DMS 273 (cell line): ENCODE results near the gene TDRD12.
"Not testable (repeated sequence)": the region's sequence is repeated elsewhere in the genome, so short reads cannot be mapped to it uniquely, and the experiment has no call there.

Source experiments
- DNase-seq: peaks from one replicate; lab custom pipeline; 2025; ENCODE audit not compliant: unreplicated experiment; lab: John Stamatoyannopoulos, UW

Gene TDRD12

DNA sequence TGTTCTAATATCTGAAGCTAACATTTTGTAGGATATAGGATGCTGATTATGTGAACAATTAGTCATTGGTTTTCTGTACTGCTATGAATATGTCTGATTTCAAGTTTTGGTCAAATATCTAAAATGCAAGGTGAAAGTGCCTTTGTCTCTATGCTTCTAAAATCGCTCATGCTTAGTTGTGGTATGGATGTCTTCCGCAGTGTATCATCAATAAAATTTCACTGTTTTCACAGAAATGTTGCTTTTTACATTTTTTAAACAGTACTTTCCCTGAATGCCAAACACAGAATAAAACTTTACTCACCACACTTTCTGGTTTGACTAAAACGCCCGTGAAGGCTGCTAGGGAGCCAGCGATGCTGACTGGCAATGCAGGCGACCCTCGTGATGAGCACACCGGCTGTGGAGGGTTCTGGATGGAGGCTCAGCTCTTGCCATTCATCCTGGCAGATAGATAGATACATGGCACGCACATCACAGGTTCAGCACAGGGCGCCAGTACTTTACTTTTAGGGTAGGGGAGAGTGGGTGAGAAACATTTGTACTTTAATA is 109.9 kb downstream of the TDRD12 start:
- DNase-seq = no peak

GRCh38 chr19:32830231-32831014 is 110.9 kb downstream of the TDRD12 start:
- DNase-seq = no peak

DNA sequence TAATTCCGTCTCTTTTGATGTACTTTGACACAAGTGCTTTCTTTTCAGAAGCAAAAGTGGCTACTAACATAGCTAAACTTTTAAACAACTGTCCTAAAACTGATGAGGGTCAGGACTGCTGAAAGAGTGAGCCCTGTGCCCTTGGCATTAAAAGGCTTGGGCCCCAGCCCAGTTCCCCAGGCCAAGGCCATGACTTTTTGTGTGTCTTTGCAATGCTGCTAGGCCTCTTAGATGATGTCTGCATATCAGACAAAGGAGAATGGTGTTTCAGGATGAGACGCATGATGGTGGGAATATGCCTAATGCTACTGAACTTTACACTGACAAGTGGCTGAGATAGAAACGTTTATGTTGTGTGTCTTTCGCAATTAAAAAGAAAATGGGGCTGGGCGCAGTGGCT is 112.0 kb downstream of the TDRD12 start:
- no peak for DNase-seq

- DNase-seq = not testable (repeated sequence)
Measured at GRCh38 chr19:32832094-32832493, 112.5 kb downstream of the TDRD12 start.

- DNase-seq = not testable (repeated sequence)
Measured at GRCh38 chr19:32832825-32833224, 113.3 kb downstream of the TDRD12 start.

- not testable (repeated sequence) for DNase-seq
Measured at GRCh38 chr19:32833388-32833787, 113.8 kb downstream of the TDRD12 start.

DNA sequence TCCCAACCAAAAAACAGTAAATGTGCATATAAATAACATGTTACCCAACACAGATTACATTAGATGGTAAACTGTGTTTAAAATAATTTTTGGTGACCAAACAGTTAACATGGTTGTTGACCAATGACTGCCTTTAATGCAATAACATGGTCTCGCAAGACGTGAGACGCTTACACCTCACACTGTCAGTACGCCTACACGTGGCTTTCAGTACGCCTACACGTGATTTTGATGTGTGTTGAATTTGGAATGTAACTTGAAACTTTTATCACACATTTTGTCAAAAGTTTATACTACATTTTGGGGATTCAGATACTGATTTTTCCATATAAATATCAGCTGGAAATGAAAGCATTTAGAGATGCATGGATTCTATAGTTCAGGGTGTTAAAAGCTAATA is 118.0 kb downstream of the TDRD12 start:
- DNase-seq = no peak

GRCh38 chr19:32842061-32842460 is 122.5 kb downstream of the TDRD12 start:
- DNase-seq = no peak

- DNase-seq = no peak
Measured at GRCh38 chr19:32843716-32844245, 124.2 kb downstream of the TDRD12 start.

DNA sequence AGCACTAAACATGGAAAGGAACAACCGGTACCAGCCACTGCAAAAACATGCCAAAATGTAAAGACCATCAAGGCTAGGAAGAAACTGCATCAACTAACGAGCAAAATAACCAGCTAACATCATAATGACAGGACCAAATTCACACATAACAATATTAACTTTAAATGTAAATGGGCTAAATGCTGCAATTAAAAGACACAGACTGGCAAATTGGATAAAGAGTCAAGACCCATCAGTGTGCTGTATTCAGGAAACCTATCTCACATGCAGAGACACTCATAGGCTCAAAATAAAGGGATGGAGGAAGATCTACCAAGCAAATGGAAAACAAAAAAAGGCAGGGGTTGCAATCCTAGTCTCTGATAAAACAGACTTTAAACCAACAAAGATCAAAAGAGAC is 128.5 kb downstream of the TDRD12 start:
- not testable (repeated sequence) for DNase-seq

DNA sequence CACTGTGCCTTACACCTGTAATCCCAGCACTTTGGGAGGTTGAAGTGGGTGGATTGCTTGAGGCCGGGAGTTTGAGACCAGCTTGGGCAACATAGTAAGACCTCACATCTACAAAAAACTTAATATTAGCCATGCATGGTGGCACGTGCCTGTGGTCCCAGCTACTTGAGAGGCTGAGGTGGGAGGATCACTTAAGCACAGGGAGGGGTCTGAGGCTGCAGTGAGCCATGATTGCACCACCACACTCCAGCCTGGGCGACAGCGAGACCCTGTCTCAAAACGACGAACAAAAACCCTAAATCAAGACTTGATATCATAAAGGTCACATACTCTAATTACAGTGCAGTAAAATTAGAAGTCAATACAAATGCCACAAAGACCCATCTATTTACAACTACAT is 132.6 kb downstream of the TDRD12 start:
- DNase-seq = no peak

DNA sequence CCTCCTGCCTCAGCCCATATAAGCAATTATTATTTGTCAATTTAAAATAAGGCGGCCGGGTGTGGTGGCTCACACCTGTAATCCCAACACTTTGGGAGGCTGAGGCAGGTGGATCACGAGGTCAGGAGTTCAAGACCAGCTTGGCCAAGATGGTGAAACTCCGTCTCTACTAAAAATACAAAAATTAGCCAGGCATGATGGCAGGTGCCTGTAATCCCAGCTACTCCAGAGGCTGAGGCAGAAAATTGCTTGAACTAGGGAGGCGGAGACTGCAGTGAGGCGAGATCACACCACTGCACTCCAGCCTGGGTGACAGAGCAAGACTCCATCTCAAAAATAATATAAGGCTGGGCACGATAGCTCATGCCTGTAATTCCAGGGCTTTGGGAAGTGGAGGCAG is 137.3 kb downstream of the TDRD12 start:
- DNase-seq = not testable (repeated sequence)

- peak; percentile 33 for DNase-seq
Measured at GRCh38 chr19:32857584-32857983, 138.0 kb downstream of the TDRD12 start.

- no peak for DNase-seq
Measured at GRCh38 chr19:32858155-32858554, 138.6 kb downstream of the TDRD12 start.

DNA sequence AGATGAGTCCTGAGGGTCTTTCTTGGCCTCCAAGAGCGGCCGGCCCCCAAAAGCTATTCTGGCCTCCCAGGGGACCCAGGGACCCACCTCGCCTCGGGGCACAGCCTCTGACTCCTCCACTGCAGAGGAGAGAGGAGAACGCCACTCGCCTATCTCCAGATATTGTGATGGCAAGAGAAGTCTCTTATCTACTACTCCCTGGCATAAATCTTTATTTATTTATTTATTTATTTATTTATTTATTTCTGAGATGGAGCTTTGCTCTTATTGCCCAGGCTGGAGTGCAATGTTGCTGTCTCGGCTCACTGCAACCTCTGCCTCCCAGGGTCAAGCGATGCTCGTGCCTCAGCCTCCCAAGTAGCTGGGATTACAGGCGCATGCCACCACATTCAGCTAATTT is 139.0 kb downstream of the TDRD12 start:
- DNase-seq = no peak

DNA sequence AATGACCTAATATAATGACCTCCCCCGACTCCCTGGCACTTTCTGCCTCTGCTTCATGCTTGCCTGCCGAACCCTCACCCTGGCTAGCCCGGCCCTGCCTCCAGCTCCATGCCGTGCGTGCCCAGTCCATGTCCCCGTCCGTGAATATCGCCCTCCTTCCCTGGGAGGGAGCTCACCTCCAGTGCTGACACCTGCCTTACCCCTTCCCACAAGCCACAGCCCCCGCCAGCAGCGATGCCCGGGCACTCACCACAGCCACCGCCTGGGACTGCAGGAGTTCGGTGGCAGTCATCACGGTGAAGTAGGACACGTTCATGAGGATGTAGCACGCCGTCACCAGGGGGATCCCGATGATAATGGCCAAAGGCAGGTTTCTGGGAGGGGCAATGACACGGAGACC is 140.0 kb downstream of the TDRD12 start:
- DNase-seq = no peak

GRCh38 chr19:32861596-32861995 is 142.0 kb downstream of the TDRD12 start:
- no peak for DNase-seq

GRCh38 chr19:32862173-32862572 is 142.6 kb downstream of the TDRD12 start:
- DNase-seq = no peak

GRCh38 chr19:32862741-32863140 is 143.2 kb downstream of the TDRD12 start:
- no peak for DNase-seq

DNA sequence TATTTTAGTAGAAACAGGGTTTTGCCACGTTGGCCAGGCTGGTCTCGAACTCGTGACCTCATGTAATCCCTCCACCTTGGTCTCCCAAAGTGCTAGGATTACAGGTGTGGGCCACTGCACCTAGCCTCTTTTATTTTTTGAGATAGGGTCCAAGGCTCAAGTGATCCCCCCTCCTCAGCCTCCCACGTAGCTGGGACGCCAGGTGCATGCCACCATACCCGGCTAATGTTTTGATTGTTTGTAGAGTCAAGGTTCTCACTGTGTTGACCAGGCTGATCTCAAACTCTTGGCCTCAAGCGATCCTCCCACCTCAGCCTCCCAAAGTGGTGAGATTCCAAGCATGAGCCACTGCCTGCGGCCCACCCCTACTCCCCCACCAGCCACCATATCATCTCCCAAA is 143.7 kb downstream of the TDRD12 start:
- no peak for DNase-seq

DNA sequence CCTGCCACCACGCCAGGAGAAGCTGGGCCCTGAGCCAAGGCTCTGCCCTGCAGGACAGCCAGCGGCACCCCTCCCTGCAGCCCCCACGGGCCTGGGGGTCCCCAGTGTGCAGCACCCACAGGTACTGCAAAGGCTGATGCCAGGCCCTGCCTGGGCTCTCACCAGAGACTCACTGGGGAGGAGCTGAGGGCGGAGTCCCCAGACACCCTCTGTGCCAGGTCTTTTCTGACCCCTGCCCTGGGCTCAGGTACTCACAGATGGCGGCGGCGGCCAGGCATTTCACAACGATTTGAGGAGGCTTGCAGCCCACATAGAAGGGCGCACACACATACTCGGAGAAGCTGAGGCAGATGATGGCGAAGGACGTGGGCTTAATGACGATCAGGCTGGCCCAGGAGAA is 144.3 kb downstream of the TDRD12 start:
- DNase-seq = no peak

DNA sequence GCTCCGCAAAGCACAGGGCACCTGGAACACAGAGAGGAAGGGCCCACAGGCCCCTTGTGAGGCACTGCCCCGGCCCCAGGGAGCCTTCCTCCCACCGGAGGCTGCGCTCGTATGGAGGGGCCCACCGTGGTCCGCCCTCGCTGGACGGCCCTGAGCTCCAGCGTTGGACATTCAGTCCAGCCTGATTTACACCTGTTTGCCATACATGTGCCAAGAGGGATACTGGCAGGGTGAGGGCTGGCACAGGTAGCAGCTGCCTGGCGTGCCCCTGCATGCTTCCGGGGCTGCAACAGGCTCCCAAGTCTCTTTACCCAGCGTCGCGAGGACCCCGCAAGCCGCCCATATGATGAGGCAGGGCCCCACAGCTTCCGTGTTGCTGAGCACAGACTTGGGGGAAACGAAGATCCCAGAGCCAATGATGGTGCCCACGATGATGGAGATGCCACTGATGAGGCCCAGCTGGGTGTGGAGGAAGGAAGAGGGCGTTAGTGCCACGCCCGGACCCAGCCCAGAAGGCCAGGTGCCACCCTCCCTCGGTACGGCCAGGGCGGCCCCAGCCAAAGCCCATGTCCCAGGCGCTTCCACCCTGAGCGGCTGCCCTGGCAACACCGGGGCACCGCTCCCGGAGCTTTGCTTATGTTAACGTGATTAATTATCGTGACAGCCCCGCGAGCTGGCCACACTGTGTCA is 144.9 kb downstream of the TDRD12 start:
- peak; percentile 39 for DNase-seq
